ENCODE measurements around the gene PTPRK. TPM values are rescaled to one million over a fixed set of nuclear protein-coding genes. Genes with fewer than 3 reads are reported as not detected.

PTPRK gene
- polyA plus RNA-seq, 4 donors = 48.8 to 61.8 (median 57.9) TPM

DNA sequence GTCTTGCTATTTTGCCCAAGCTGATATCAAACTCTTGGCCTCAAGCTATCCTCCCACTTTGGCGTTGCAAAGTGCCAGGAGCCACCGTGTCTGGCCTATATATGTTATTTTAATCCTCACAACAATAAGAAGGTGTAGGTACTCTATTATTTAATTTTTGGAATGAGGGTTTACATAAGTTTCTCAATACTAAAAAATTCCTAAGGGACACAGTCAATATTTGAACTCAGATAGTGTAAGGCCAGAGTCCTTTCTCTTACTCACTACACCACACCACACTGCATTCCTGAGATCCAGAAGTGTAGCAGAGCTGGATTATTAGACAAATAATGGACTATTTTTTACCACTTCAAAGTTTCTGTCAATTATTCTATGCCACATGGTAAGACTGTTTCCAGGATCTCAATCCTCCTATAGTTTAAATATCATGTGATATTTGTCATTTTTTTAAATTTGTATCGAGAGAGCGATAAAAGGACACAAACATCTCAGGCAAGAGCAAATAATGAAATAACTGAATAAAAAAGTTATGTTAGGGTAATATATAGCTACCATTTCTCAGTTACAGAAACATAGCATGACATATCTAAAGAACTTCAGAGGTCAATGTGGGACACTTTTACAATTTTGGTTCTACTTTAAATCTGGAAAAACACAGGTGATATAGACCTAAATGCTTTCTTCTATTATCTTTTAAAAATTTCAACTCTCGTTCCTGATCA is 457.4 kb downstream of the PTPRK start:
- no peak for DNase-seq (ENCODE audit: low read depth in 4 of 4, low spot score in 3 of 4)

DNA sequence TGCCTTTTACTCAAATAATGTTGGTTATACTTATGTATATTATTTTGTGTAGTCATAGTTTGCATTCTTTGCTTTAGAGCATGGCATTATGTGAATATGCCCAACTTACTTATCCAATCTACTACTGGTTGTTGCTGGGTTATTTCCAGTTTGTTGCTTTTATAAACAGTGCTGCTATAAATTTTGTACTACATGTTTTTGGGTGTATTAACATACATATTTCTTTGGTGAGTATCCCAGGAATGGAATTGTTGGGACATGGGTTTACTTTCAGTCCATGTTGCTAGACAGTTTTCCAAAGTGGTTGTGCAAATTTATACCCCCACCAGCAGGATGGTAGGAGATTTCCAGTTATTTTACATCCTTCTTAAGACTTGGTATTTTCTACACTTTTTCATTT is 462.5 kb downstream of the PTPRK start:
- DNase-seq (ENCODE audit: low read depth in 4 of 4, low spot score in 3 of 4) = no peak

DNA sequence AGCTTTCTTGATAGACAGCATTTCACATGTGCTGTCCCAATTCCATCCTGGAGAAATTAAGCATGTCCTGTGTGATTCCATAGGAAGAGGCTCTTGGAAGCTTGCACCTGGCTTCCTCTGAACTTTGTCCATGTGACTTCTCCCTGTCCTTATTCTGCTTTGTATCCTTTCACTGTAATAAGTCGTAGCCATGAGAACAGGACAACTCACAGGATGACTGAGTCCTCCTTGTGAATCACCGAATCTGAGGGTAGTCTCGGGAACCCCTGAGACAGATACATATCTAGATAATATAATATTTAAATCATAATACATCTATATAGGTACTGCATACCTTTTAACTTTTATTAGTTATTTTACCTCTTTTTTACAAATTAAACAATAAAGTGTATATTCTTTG is 462.9 kb downstream of the PTPRK start:
- DNase-seq (ENCODE audit: low read depth in 4 of 4, low spot score in 3 of 4) = no peak

- no peak for DNase-seq (ENCODE audit: low read depth in 4 of 4, low spot score in 3 of 4)
Measured at GRCh38 chr6:128053109-128053508, 467.3 kb downstream of the PTPRK start.

- DNase-seq (ENCODE audit: low read depth in 4 of 4, low spot score in 3 of 4) = no peak
Measured at GRCh38 chr6:128047989-128048388, 472.4 kb downstream of the PTPRK start.

DNA sequence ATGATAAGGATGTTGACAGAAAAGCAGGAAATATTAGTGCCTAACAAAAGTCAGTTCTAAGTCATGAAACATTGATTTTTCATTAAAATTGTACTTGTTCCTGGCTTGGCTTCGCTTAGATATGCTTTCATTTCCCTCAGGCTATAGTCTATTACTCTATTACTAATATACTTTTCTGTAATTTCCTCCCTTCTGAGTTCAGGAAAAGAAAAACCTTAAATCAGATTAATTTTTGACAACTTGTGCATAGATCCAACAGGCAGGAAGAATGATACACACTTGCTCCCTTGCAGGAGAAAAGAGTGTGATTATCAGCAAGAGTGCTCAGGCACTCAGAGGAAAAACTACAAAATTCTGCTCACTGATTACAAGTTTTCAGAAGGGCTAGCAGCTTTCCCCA is 474.4 kb downstream of the PTPRK start:
- DNase-seq (ENCODE audit: low read depth in 4 of 4, low spot score in 3 of 4) = no peak

DNA sequence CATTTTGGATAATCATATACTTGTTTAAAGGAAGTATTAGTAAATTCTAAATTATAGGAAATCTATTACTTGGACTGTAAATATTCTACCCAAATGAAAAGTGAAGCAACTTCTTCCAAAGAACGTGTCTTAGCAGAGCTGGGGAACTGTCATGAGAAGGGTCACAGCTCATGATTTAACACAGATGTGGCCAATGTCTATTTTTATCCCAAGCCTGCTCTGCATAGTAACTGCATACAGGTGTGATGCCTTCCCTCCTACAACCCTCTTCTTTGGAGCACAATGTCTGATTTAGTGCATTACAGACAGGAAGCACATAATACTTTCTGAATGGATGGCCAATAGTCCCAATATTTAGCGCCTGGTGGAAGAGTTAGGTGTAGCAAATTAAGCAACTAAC is 480.9 kb downstream of the PTPRK start:
- no peak for DNase-seq (ENCODE audit: low read depth in 4 of 4, low spot score in 3 of 4)

DNA sequence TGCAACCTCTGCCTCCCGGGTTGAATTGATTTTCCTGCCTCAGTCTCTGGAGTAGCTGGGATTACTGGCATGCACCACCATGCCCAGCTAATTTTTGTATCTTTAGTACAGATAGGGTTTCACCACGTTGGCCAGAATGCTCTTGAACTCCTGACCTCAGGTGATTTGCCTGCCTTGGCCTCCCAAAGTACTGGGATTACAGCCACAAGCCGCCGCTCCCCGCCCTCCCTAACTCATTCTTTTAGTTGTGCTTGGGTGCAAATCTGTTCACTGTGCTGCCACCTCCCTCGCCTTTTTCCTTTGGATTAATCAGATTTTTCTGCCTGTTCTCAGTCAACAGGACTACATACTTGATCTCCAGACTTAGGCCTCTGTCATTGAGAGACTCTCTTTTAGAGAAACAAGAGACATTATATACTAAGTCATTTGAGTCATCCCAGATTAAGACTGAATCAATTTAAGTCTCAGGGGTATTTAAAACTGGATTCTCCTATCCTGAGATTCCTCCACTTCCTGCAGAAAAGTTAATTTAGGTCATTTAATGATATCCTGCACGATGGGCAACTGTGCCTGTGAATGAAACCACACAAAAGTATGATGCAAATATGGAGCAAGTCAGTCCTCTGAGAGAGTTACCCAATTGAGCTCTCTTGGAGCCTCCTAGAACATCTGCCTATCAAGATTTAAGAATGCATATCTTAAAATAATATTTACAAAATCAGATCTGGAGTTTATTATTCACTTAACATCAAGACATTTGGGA is 483.4 kb downstream of the PTPRK start:
- no peak for DNase-seq (ENCODE audit: low read depth in 4 of 4, low spot score in 3 of 4)

- DNase-seq (ENCODE audit: low read depth in 4 of 4, low spot score in 3 of 4) = no peak
Measured at GRCh38 chr6:128033156-128033555, 487.2 kb downstream of the PTPRK start.

DNA sequence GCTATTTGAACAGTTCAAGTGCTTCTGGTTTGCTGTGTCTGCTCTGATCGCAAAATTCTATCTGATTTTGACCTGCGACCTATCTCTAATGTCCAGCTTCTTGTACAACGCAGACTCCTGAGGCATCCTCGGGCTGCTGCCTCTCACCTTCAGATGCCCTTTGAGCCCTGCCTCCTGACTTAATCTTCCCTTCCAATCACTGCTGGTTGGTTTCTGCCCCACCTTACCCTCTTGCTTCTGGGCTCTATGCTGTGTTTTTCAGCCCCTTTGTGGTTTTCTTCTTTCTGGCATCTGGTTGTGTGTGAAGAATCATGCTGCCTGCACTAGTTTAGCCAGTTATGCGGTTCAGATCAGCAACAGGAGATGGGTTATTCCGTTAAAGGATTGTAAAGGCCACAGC is 488.4 kb downstream of the PTPRK start:
- DNase-seq (ENCODE audit: low read depth in 4 of 4, low spot score in 3 of 4) = no peak

DNA sequence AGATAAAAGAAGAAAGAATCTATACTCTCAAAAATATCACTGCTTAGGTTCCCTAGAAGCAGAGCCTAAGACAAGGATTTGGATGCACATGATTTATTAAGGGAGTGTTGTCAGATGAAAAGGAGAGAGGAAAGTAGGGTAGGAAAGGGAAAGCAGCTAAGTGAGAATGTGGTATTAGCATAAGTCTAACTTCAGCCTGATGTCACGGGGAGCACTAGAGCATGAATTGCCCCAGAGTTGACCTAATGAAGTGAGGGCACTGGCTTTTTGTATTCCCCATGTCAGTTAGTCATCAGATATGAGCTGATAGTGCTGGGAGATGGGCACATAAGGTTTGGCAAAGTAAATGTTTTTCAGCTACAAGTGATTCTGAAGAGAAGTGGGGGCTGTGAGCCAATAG is 490.6 kb downstream of the PTPRK start:
- no peak for DNase-seq (ENCODE audit: low read depth in 4 of 4, low spot score in 3 of 4)

DNA sequence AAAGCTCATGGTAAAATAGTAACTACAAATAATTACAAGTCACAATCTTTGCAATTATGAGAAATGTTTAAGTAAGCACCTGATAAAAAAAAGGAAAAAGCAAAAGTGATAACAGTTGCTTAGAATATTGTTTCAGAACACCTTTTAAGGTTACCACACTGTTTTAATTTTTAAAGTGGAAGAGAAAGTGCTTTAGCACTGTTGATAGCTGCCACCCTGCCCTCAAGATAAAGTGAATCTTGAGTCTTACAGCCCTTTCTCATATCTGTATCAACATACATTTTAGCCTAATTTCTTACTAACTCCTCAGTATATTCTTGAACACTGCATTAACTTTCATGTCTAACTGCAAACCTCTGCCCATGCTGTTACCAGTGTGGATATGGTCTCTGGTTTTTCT is 492.2 kb downstream of the PTPRK start:
- DNase-seq (ENCODE audit: low read depth in 4 of 4, low spot score in 3 of 4) = no peak

GRCh38 chr6:128025478-128025877 is 494.9 kb downstream of the PTPRK start:
- no peak for DNase-seq (ENCODE audit: low read depth in 4 of 4, low spot score in 3 of 4)

DNA sequence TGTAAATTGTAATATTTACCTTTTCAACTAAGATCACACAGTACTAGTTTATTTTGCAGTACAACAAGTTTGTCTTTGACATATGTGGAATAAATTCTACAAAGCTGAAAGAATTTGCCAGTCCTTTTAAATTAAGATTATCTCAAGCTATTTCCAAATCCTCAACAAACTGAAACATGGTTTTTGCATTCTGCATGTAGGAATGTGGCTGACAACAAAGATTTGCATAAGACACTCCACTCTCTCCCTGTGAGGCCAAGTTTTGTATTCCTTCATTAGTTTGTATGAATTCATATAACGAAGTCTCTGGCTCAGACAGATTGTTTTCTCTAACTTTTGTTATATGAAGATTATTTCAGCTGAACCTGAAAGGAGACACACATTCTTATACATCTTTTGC is 495.4 kb downstream of the PTPRK start:
- no peak for DNase-seq (ENCODE audit: low read depth in 4 of 4, low spot score in 3 of 4)

GRCh38 chr6:128024046-128024445 is 496.4 kb downstream of the PTPRK start:
- no peak for DNase-seq (ENCODE audit: low read depth in 4 of 4, low spot score in 3 of 4)

DNA sequence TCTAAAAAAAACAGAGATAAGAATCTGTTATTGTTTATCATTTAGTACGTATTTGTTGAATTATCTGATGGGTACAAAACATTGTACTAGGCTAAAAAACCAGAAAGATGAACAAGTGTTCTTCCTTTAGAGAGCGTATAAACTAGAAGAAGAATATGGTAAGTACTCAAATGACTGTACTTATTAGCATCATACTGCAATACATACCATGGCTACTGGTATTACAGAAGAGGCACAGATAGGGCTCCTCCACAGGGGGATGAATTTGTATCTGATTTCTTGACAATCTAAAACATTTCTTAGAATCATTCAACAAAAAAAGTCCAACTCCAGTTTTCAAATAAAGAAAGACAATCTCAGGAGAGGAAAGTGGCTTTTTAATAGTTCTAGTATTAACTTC is 501.6 kb downstream of the PTPRK start:
- DNase-seq (ENCODE audit: low read depth in 4 of 4, low spot score in 3 of 4) = no peak

DNA sequence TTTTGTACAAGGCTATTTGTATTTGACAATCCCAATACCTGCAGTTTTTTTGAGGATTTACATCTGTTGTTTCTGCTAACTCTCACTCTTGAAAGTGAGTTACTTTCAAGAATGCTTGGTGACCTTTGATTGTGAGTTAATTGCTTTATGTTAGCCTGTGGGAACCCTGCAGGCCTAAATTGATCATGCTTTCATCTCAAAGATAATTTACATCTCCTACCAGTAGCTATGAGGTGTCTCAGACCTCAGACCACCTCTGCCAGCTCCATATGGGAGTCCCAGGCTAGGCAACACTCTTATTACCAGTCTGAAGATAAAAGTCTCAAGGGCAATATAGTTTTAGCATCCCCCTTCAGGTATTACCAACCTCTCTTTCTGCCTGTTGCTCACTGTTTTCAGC is 503.1 kb downstream of the PTPRK start:
- no peak for DNase-seq (ENCODE audit: low read depth in 4 of 4, low spot score in 3 of 4)

DNA sequence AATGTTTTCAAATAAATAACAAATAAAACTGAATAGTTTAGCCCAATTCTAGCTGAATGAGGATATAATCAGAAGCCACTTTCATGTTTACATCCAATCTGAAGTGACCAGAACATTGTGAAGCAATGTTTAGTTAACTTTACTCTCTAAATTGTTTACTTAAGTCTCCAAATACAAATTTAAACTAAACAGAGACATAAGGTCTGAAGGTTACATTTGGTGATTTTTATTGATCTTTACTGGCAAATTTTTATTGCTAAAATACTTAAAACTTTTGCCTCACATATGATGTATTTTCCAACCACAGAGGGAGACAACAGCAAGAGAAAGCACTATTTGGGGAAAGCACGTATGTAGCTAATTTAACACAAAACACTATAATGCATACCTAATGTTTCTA is 512.7 kb downstream of the PTPRK start:
- DNase-seq (ENCODE audit: low read depth in 4 of 4, low spot score in 3 of 4) = no peak

DNA sequence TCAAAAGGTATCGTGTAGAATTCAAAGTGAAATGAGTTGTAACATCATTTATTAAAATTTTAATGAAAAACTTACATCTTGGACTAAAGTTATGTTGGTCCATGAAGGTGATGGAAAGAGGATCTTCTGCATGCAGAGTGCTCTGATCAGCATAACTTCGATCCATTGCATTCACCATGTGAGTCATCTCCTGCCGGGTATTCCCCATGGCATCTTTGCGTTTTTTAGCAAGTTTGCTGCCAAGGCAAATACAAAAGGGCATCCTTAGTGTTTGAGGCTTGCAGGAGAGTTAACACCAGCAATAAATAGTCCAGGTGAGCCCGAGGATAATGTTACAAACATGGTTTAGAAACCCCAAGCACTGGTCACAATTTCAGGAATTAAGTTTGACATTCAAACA is 515.4 kb downstream of the PTPRK start:
- DNase-seq (ENCODE audit: low read depth in 4 of 4, low spot score in 3 of 4) = no peak

DNA sequence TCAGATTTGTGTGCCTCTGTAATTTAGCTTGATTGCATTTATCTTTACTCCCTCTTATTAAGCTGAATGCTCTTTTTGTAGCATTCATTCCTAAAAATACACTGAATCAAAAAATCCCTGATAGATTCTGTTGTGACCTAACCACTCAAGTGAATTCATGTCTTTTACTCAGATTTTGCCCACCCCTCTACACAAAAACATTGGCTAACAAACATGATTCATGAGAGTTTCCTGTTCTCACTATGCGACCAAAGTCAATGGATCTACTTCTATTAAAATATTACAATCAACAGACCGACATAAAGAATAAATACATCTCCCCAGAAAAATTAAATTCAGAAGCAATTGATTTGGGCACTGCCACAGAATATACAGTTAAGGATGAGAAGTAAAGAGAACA is 520.0 kb downstream of the PTPRK start:
- DNase-seq (ENCODE audit: low read depth in 4 of 4, low spot score in 3 of 4) = no peak

GRCh38 chr6:127998985-127999384 is 521.4 kb downstream of the PTPRK start:
- no peak for DNase-seq (ENCODE audit: low read depth in 4 of 4, low spot score in 3 of 4)

DNA sequence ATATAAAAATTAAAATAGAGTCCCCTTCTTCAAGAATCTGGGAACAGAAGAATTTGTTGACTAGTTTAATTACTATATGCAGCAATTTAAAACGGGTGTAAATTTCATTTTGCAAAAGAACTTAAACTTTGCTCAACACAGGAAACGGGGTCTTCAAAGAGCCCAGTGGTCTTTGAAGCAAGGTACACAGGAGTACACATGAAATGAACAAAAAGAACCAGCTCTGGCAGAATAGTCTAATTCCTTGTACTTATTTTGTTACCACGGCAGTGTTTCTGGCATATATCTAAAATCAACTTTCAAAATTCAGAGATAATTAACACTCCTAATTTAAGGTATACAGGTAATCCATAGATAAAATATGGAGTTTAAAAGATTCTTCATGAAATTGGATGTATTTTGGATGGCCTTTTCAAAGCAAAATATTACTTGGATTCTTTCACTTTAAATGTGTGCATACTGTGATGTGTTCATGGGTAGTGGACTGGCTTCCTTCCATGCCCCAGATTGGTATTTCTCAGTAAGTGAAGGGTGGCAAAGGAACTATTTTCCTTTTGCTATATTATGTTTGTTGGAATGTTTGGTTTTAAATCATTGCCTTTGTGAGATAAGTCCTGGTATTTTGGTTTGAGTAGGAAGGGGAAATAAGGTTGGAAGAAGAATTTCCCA is 522.8 kb downstream of the PTPRK start:
- DNase-seq (ENCODE audit: low read depth in 4 of 4, low spot score in 3 of 4) = no peak
